SK-N-SH treated with all-trans-retinoic acid at 6 μM for 48 hours (cell line): ENCODE data around the gene TACC3.

Source experiments
- ATAC-seq: fragments of 200-7000 bp; cut with Tn5 transposase; 3 replicates; pipeline ENCODE4 v1.9.1; 2020; ENCODE audit warnings: mild to moderate bottlenecking, moderate library complexity
- ARNTL ChIP-seq: fragments of 450-650 bp; formaldehyde crosslinking; IDR thresholded peaks from 2 replicates; pipeline ENCODE4 v1.5.0; 2020; ENCODE audit warnings: low read depth, mild to moderate bottlenecking, moderate library complexity, borderline replicate concordance
- BACH2 ChIP-seq: fragments of 250-450 bp; sonication (Bioruptor Pico); IDR thresholded peaks from 2 replicates; pipeline ENCODE4 v1.9.0; 2021; ENCODE audit warnings: mild to moderate bottlenecking, borderline replicate concordance
- CREB5 ChIP-seq: fragments of 250-450 bp; sonication (Bioruptor Pico); IDR thresholded peaks from 2 replicates; pipeline ENCODE4 v1.5.1; 2020; ENCODE audit warnings: low read depth, mild to moderate bottlenecking, moderate library complexity
- CSDC2 ChIP-seq: fragments of 250-450 bp; sonication (Bioruptor Pico); IDR thresholded peaks from 2 replicates; pipeline ENCODE4 v1.5.0; 2020; ENCODE audit warnings: mild to moderate bottlenecking, moderate library complexity
- CSRNP3 ChIP-seq: fragments of 250-450 bp; sonication (Bioruptor Pico); IDR thresholded peaks from 2 replicates; pipeline ENCODE4 v1.5.1; 2021; ENCODE audit warnings: mild to moderate bottlenecking, moderate library complexity
- ESRRG ChIP-seq: fragments of 250-450 bp; sonication (Bioruptor Pico); IDR thresholded peaks from 2 replicates; pipeline ENCODE4 v1.6.1; 2021; ENCODE audit warnings: mild to moderate bottlenecking
- GLIS3 ChIP-seq: fragments of 250-450 bp; sonication (Bioruptor Pico); IDR thresholded peaks from 2 replicates; pipeline ENCODE4 v1.5.0; 2020; ENCODE audit warnings: mild to moderate bottlenecking, moderate library complexity
- OSR1 ChIP-seq: fragments of 250-450 bp; sonication (Bioruptor Pico); IDR thresholded peaks from 2 replicates; pipeline ENCODE4 v1.8.0; 2022; ENCODE audit warnings: moderate library complexity, mild to moderate bottlenecking, inconsistent platforms
- PATZ1 ChIP-seq: fragments of 250-450 bp; sonication (Bioruptor Pico); IDR thresholded peaks from 2 replicates; pipeline ENCODE4 v1.8.0; 2020; ENCODE audit warnings: mild to moderate bottlenecking, moderate library complexity, borderline replicate concordance
- POU6F1 ChIP-seq: fragments of 250-450 bp; sonication (Bioruptor Pico); IDR thresholded peaks from 2 replicates; pipeline ENCODE4 v1.8.0; 2021; ENCODE audit warnings: low read depth, mild to moderate bottlenecking, moderate library complexity, borderline replicate concordance
- PPARA ChIP-seq: fragments of 250-450 bp; sonication (Bioruptor Pico); IDR thresholded peaks from 2 replicates; pipeline ENCODE4 v1.5.0; 2020; ENCODE audit warnings: mild to moderate bottlenecking, borderline replicate concordance
- SNAI2 ChIP-seq: fragments of 250-450 bp; sonication (Bioruptor Pico); IDR thresholded peaks from 2 replicates; pipeline ENCODE4 v1.5.0; 2020; ENCODE audit warnings: mild to moderate bottlenecking, moderate library complexity
- TCF4 ChIP-seq: fragments of 250-450 bp; sonication (Bioruptor Pico); IDR thresholded peaks from 2 replicates; pipeline ENCODE4 v1.8.0; 2021; ENCODE audit warnings: mild to moderate bottlenecking, moderate library complexity, borderline replicate concordance
- TOX ChIP-seq: fragments of 250-450 bp; sonication (Bioruptor Pico); IDR thresholded peaks from 2 replicates; pipeline ENCODE4 v1.8.0; 2021; ENCODE audit warnings: mild to moderate bottlenecking, moderate library complexity, borderline replicate concordance
- TSHZ2 ChIP-seq: fragments of 250-450 bp; sonication (Bioruptor Pico); IDR thresholded peaks from 2 replicates; pipeline ENCODE4 v1.5.0; 2020; ENCODE audit warnings: mild to moderate bottlenecking, moderate library complexity
- ZC3H10 ChIP-seq: fragments of 250-450 bp; sonication (Bioruptor Pico); IDR thresholded peaks from 2 replicates; pipeline ENCODE4 v1.5.1; 2021; ENCODE audit warnings: mild to moderate bottlenecking, moderate library complexity
- ZFP3 ChIP-seq: fragments of 250-450 bp; sonication (Bioruptor Pico); IDR thresholded peaks from 2 replicates; pipeline ENCODE4 v1.5.0; 2020; ENCODE audit warnings: mild to moderate bottlenecking, moderate library complexity
- ZFP30 ChIP-seq: fragments of 450-650 bp; formaldehyde crosslinking; IDR thresholded peaks from 2 replicates; pipeline ENCODE4 v1.5.0; 2022; ENCODE audit warnings: mild to moderate bottlenecking, moderate library complexity
- ZNF70 ChIP-seq: fragments of 450-650 bp; formaldehyde crosslinking; IDR thresholded peaks from 2 replicates; pipeline ENCODE4 v1.5.0; 2020; ENCODE audit warnings: mild to moderate bottlenecking, moderate library complexity
- ZNF8 ChIP-seq: fragments of 450-650 bp; formaldehyde crosslinking; IDR thresholded peaks from 2 replicates; pipeline ENCODE4 v1.5.0; 2020; ENCODE audit warnings: mild to moderate bottlenecking, moderate library complexity

Gene TACC3

GRCh38 chr4:1673671-1674070, 47.6 kb upstream of the TACC3 start (continued):
- TF ChIP-seq SNAI2 (CRISPR knock-in tag) (no peak), ZFP3 (CRISPR knock-in tag) (no peak), TCF4 (CRISPR knock-in tag) (no peak), BACH2 (no peak), OSR1 (CRISPR knock-in tag) (no peak)

- no peak for ATAC-seq
- no peak for TF ChIP-seq ESRRG (CRISPR knock-in tag)
- no peak for TF ChIP-seq ZC3H10 (CRISPR knock-in tag)
Measured at GRCh38 chr4:1674682-1675081, 46.6 kb upstream of the TACC3 start.

- ATAC-seq = no peak
- TF ChIP-seq TSHZ2 (CRISPR knock-in tag) (no peak), PATZ1 (no peak), TOX (CRISPR knock-in tag) (no peak), TCF4 (CRISPR knock-in tag) (no peak), ZNF8 (CRISPR knock-in tag) (no peak), OSR1 (CRISPR knock-in tag) (no peak), ESRRG (CRISPR knock-in tag) (no peak), POU6F1 (CRISPR knock-in tag) (no peak), ZFP30 (CRISPR knock-in tag) (no peak), CSRNP3 (CRISPR knock-in tag) (no peak), PPARA (no peak), ZFP3 (CRISPR knock-in tag) (no peak), GLIS3 (CRISPR knock-in tag) (no peak)
Measured at GRCh38 chr4:1675136-1675801, 46.1 kb upstream of the TACC3 start.

GRCh38 chr4:1675802-1676137, 45.6 kb upstream of the TACC3 start:
- TF ChIP-seq ZNF70 (CRISPR knock-in tag) (no peak), CSDC2 (CRISPR knock-in tag) (no peak), ZFP30 (CRISPR knock-in tag) (no peak), ESRRG (CRISPR knock-in tag) (no peak), OSR1 (CRISPR knock-in tag) (no peak), ARNTL (CRISPR knock-in tag) (no peak), SNAI2 (CRISPR knock-in tag) (no peak), CREB5 (no peak)
- TF ChIP-seq, all 23 proteins: peak for 0
- no peak for ATAC-seq
